A549 (cell line): Measurements from ENCODE around the gene CXXC1. TPM values are rescaled to one million over a fixed set of nuclear protein-coding genes. Genes with fewer than 3 reads are reported as not detected.

Experiments
- ATAC-seq, 2 experiments: fragments of 200-7000 bp in 1 of 2; fragments of >200 bp in 1 of 2; cut with Nextera tagmentation in 1 of 2; cut with Tn5 transposase in 1 of 2; 3 replicates each; pipeline versions ENCODE4 v1.8.0 to v1.9.1; 2018 to 2020; ENCODE audit warnings: mild to moderate bottlenecking in 1 of 2, moderate library complexity in 1 of 2
- CTCF ChIA-PET: fragments of 300-600 bp; sonication (Branson Sonifier 250); formaldehyde crosslinking; extraction: SDS; loops from one replicate; lab custom pipeline; 2021; ENCODE audit warnings: antibody characterized with exemption, inconsistent platforms; lab: Yijun Ruan, JAX
- POLR2A ChIA-PET: fragments of 350-600 bp; formaldehyde crosslinking; extraction: SDS; loops from one replicate; lab custom pipeline; 2021; ENCODE audit warnings: antibody characterized with exemption, inconsistent platforms; lab: Yijun Ruan, JAX
- DNase-seq, 2 experiments: peaks; one replicate each; pipeline versions ENCODE4 v3.0.0 to v3.0.0-alpha.2; 2011 to 2016; ENCODE audit warnings: low read depth in 1 of 2, low spot score in 1 of 2
- FAIRE-seq: peaks from 2 replicates; lab custom pipeline; 2011; peaks lifted over from hg19 to GRCh38; lab: Jason Lieb, UNC
- H3K27ac ChIP-seq, 2 experiments: fragments of >200 bp; sonication (Bioruptor Twin); formaldehyde crosslinking; 3 replicates each; pipeline ENCODE4 v1.5.1; 2016 to 2017
- H3K4me1 ChIP-seq: fragments of >200 bp; sonication (Bioruptor Twin); formaldehyde crosslinking; 3 replicates; pipeline ENCODE4 v1.6.1; 2016
- H3K4me2 ChIP-seq: fragments of >200 bp; sonication (Bioruptor Twin); formaldehyde crosslinking; 3 replicates; pipeline ENCODE4 v1.6.1; 2016
- H3K4me3 ChIP-seq: fragments of >200 bp; sonication (Bioruptor Twin); formaldehyde crosslinking; 3 replicates; pipeline ENCODE4 v1.5.1; 2016
- H3K9me3 ChIP-seq: fragments of >200 bp; sonication (Bioruptor Twin); formaldehyde crosslinking; 3 replicates; pipeline ENCODE4 v1.6.1; 2016
- BHLHE40 ChIP-seq: IDR thresholded peaks from 2 replicates; pipeline ENCODE4 v1.6.1; 2012; ENCODE audit warnings: low read depth, low read length, inconsistent platforms
- GATA3 ChIP-seq: IDR thresholded peaks from 2 replicates; pipeline ENCODE4 v1.6.1; 2012; ENCODE audit warnings: borderline replicate concordance
- HEYL ChIP-seq: fragments of 250-450 bp; sonication (Bioruptor Pico); IDR thresholded peaks from 2 replicates; pipeline ENCODE4 v1.8.0; 2021; ENCODE audit warnings: mild to moderate bottlenecking, moderate library complexity
- JUN ChIP-seq, 2 experiments: fragments of >200 bp; sonication (Bioruptor Twin); formaldehyde crosslinking; IDR thresholded peaks; 2 replicates in 1 of 2; 3 replicates in 1 of 2; pipeline ENCODE4 v1.6.1; 2016 to 2017
- KDM5A ChIP-seq: fragments of 200-600 bp; sonication (generic); IDR thresholded peaks from 2 replicates; pipeline ENCODE4 v1.6.1; 2016; ENCODE audit warnings: antibody characterized with exemption, mild to moderate bottlenecking
- MAZ ChIP-seq: fragments of 150-350 bp; IDR thresholded peaks from 2 replicates; pipeline ENCODE4 v1.6.1; 2014; ENCODE audit warnings: antibody characterized with exemption, low read depth, low read length, borderline replicate concordance
- MYC ChIP-seq: IDR thresholded peaks from 2 replicates; pipeline ENCODE4 v1.6.1; 2012; ENCODE audit warnings: mild to moderate bottlenecking, inconsistent platforms, low read length, improper control_type of control experiment, borderline replicate concordance
- PHF8 ChIP-seq: fragments of 200-600 bp; sonication (generic); IDR thresholded peaks from 2 replicates; pipeline ENCODE4 v1.6.1; 2016; ENCODE audit warnings: low read depth, mild to moderate bottlenecking, antibody characterized with exemption, moderate library complexity, borderline replicate concordance
- POLR2A ChIP-seq: IDR thresholded peaks from 2 replicates; pipeline ENCODE4 v1.6.1; 2012; ENCODE audit warnings: mild to moderate bottlenecking, low read length
- RARB ChIP-seq: fragments of 250-450 bp; sonication (Bioruptor Pico); IDR thresholded peaks from 2 replicates; pipeline ENCODE4 v1.8.0; 2021; ENCODE audit warnings: mild to moderate bottlenecking, moderate library complexity
- SREBF2 ChIP-seq: fragments of 450-650 bp; IDR thresholded peaks from 2 replicates; pipeline ENCODE4 v1.6.1; 2014; ENCODE audit warnings: mild to moderate bottlenecking, moderate library complexity
- ZNF302 ChIP-seq: fragments of 250-450 bp; sonication (Bioruptor Pico); IDR thresholded peaks from 2 replicates; pipeline ENCODE4 v1.9.0; 2021; ENCODE audit warnings: inconsistent platforms, mild to moderate bottlenecking, moderate library complexity
- WGBS: methylation state at CpG from one replicate; pipeline ENCODE4 v1.1.6; 2017; ENCODE audit errors: missing lambda C conversion rate; 5-methylcytosine and 5-hydroxymethylcytosine counted together
- polyA plus RNA-seq, 4 experiments: library from polyadenylated mRNA; depleted of rRNA in 3 of 4; stranded (reverse); fragments of >200 nt; fragmentation: RNase III in 1 of 4; extraction: RNeasy Plus Mini Kit Qiagen cat#74134 plus additional on column Dnase treatment in 1 of 4; gene quantifications; 2 replicates in 3 of 4; 3 replicates in 1 of 4; pipeline ENCODE4 v1.2.3, GENCODE V29; 2011 to 2017
- TF ChIP-seq, protein P1 (sequence below): fragments of 200-600 bp; sonication (generic); IDR thresholded peaks from 2 replicates; pipeline ENCODE4 v1.6.1; 2016; ENCODE audit warnings: antibody characterized with exemption, mild to moderate bottlenecking, moderate library complexity
- TF ChIP-seq, protein P2 (sequence below): IDR thresholded peaks from 2 replicates; pipeline ENCODE4 v1.6.1; 2012; ENCODE audit warnings: low read depth, borderline replicate concordance
- TF ChIP-seq, protein P3 (sequence below): fragments of 450-650 bp; IDR thresholded peaks from 2 replicates; pipeline ENCODE4 v1.6.1; 2014; ENCODE audit warnings: antibody characterized with exemption
- TF ChIP-seq, protein P4 (sequence below): IDR thresholded peaks from 2 replicates; pipeline ENCODE4 v1.6.1; 2012
- TF ChIP-seq, protein P5 (sequence below): fragments of >200 bp; sonication (Bioruptor Twin); formaldehyde crosslinking; IDR thresholded peaks from 3 replicates; pipeline ENCODE4 v1.5.1; 2016
- TF ChIP-seq, protein P6 (sequence below): fragments of >200 bp; sonication (Bioruptor Twin); formaldehyde crosslinking; IDR thresholded peaks from 3 replicates; pipeline ENCODE4 v1.6.1; 2016

Gene CXXC1
- polyA plus RNA-seq, 2 of the 4 experiments (the other 2 are of a cell fraction) = 21.2 to 54.3 TPM

DNA sequence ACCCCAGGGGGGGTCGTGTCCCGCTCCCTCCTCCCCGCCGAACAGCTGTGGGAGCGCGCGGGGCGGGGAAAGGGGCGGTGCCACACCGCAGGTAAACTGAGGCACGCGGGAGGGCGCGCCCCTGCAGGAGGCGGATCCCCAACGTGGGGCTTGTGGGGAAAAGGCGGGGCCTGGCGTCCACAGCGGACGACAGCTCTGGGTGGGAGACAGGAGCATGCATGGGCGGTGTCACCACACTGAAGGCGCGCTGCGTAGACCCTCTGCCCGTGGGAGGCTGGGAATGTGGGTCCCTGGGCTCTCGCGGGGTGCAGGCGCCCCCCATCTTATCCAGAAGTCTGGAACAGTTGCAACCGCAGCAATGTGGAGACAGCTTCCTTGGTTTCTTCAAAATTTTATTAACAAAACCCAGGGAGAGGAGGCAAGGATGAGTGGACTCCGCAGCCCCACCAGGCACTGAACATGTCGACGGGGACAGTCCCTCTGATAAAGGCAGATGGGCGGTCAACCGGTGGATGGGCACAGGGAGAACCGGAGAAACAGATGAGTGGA, 5.4 kb downstream of the CXXC1 start:
- WGBS = 31% methylated on average over 19 of the region's 35 CpGs
- peak overlapping the region; percentile 87 for H3K4me3 ChIP-seq
- TF ChIP-seq GATA3 (no peak), JUN (IDR thresholded peaks at IDR 0.05) (no peak), PHF8 (no peak), SREBF2 (no peak), HEYL (no peak), RARB (no peak)
- TF ChIP-seq, protein P1, sequence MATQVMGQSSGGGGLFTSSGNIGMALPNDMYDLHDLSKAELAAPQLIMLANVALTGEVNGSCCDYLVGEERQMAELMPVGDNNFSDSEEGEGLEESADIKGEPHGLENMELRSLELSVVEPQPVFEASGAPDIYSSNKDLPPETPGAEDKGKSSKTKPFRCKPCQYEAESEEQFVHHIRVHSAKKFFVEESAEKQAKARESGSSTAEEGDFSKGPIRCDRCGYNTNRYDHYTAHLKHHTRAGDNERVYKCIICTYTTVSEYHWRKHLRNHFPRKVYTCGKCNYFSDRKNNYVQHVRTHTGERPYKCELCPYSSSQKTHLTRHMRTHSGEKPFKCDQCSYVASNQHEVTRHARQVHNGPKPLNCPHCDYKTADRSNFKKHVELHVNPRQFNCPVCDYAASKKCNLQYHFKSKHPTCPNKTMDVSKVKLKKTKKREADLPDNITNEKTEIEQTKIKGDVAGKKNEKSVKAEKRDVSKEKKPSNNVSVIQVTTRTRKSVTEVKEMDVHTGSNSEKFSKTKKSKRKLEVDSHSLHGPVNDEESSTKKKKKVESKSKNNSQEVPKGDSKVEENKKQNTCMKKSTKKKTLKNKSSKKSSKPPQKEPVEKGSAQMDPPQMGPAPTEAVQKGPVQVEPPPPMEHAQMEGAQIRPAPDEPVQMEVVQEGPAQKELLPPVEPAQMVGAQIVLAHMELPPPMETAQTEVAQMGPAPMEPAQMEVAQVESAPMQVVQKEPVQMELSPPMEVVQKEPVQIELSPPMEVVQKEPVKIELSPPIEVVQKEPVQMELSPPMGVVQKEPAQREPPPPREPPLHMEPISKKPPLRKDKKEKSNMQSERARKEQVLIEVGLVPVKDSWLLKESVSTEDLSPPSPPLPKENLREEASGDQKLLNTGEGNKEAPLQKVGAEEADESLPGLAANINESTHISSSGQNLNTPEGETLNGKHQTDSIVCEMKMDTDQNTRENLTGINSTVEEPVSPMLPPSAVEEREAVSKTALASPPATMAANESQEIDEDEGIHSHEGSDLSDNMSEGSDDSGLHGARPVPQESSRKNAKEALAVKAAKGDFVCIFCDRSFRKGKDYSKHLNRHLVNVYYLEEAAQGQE = no peak
- TF ChIP-seq, protein P2, sequence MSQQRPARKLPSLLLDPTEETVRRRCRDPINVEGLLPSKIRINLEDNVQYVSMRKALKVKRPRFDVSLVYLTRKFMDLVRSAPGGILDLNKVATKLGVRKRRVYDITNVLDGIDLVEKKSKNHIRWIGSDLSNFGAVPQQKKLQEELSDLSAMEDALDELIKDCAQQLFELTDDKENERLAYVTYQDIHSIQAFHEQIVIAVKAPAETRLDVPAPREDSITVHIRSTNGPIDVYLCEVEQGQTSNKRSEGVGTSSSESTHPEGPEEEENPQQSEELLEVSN = no peak
- FAIRE-seq (no peak), ATAC-seq (no peak), DNase-seq (no peak)
- peak overlapping the region; percentile 98 for H3K4me2 ChIP-seq
- no peaks in the 10 kb centered on the region for H3K9me3 ChIP-seq
- H3K4me1 ChIP-seq = peaks cover 31% of the 10 kb centered on the region
- ChIA-PET POLR2A (interaction anchor here (0.5 to 1.5 kb wide), 9 partner anchors 11 to 93 kb away, joined by 3 to 14 read pairs (median 5); partner anchors contain the start of genes CFAP53 and SKA1), CTCF (interaction anchor here (0.7 to 1.4 kb wide), 6 partner anchors 11 to 75 kb away, joined by 3 to 5 read pairs (median 4); no protein-coding TSS in a partner anchor)
- peak overlapping the region; percentile 92 to 95 for H3K27ac ChIP-seq

DNA sequence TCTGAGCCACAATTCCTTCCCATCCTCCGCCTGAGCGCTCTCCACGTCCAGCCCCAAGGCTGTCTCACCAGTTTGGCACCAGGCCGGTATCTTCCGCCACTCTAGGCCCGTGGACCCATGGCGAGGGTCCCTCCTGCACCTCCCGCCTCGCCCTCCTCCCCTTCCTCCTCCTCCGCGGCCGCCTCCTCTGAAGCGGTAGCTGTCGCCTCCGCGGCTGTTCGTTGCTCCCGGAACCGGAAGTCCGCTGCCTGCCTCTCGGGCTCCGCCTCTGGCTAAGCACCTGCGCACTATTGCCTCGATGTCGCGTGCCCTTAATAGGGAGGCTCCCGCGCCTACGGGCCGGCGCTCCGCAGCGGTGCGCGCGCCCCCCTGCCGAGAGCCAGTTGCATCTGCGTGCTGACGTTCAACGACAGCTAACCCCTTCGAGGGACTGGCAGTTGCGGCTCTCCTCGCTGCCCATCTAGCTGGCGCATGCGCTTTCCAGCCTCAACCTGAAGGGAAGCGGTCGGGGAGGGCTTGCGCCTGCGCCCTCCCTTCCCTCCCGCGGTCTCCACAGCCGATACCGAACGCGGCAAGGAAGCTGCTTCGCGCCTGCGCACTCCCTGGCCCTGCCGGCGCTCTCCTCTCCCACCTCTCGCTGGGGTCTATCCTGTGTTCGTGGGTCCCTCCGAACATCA, 6.1 kb downstream of the CXXC1 start, which contains the start of gene MBD1:
Gene MBD1 (minus strand): TSS at position 229 of the 677 bp plus-strand sequence. CDS start 1,531 bp downstream, outside the sequence.
- no peaks in the 10 kb centered on the region for H3K9me3 ChIP-seq
- TF ChIP-seq, protein P3, sequence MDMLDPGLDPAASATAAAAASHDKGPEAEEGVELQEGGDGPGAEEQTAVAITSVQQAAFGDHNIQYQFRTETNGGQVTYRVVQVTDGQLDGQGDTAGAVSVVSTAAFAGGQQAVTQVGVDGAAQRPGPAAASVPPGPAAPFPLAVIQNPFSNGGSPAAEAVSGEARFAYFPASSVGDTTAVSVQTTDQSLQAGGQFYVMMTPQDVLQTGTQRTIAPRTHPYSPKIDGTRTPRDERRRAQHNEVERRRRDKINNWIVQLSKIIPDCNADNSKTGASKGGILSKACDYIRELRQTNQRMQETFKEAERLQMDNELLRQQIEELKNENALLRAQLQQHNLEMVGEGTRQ = peak; percentile 28; the same call in 1 of the 2 replicates
- TF ChIP-seq, protein P4, sequence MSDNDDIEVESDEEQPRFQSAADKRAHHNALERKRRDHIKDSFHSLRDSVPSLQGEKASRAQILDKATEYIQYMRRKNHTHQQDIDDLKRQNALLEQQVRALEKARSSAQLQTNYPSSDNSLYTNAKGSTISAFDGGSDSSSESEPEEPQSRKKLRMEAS = peak; percentile 78
- TF ChIP-seq PHF8 = peak; percentile 61; the same call in 1 of the 2 replicates
- TF ChIP-seq MYC = 0 out of 2 replicates have a peak, but pooled peaks have one; percentile 38
- TF ChIP-seq MAZ = no peak
- TF ChIP-seq, protein P5, sequence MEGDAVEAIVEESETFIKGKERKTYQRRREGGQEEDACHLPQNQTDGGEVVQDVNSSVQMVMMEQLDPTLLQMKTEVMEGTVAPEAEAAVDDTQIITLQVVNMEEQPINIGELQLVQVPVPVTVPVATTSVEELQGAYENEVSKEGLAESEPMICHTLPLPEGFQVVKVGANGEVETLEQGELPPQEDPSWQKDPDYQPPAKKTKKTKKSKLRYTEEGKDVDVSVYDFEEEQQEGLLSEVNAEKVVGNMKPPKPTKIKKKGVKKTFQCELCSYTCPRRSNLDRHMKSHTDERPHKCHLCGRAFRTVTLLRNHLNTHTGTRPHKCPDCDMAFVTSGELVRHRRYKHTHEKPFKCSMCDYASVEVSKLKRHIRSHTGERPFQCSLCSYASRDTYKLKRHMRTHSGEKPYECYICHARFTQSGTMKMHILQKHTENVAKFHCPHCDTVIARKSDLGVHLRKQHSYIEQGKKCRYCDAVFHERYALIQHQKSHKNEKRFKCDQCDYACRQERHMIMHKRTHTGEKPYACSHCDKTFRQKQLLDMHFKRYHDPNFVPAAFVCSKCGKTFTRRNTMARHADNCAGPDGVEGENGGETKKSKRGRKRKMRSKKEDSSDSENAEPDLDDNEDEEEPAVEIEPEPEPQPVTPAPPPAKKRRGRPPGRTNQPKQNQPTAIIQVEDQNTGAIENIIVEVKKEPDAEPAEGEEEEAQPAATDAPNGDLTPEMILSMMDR = no peak
- TF ChIP-seq, protein P6, sequence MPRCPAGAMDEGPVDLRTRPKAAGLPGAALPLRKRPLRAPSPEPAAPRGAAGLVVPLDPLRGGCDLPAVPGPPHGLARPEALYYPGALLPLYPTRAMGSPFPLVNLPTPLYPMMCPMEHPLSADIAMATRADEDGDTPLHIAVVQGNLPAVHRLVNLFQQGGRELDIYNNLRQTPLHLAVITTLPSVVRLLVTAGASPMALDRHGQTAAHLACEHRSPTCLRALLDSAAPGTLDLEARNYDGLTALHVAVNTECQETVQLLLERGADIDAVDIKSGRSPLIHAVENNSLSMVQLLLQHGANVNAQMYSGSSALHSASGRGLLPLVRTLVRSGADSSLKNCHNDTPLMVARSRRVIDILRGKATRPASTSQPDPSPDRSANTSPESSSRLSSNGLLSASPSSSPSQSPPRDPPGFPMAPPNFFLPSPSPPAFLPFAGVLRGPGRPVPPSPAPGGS = 0 out of 3 replicates have a peak, but pooled peaks have one; percentile 21
- TF ChIP-seq GATA3 = no peak
- TF ChIP-seq BHLHE40 = peak; percentile 71
- TF ChIP-seq POLR2A = peak; percentile 87
- peak; percentile 43 to 52; a peak in 3 of 5 replicates for TF ChIP-seq JUN (IDR thresholded peaks at IDR 0.05)
- no peak for TF ChIP-seq KDM5A
- no peak for TF ChIP-seq ZNF302 (CRISPR knock-in tag)
- TF ChIP-seq, protein P2 = 0 out of 2 replicates have a peak, but pooled peaks have one; percentile 49
- TF ChIP-seq, all 56 proteins: peak for 9
- Histone ChIP-seq H3K27ac (peak within 1 kb of the TSS; percentile 92 to 95), H3K4me2 (peak within 1 kb of the TSS; percentile 98), H3K4me1 (peaks cover 30% of the 10 kb centered on the region), H3K4me3 (peak within 1 kb of the TSS; percentile 87)
- 0% methylated on average over 14 of the region's 63 CpGs for WGBS
- POLR2A ChIA-PET = interaction anchor here (0.5 to 1.5 kb wide), 9 partner anchors 10 to 93 kb away, joined by 3 to 14 read pairs (median 5); partner anchors contain the start of genes CFAP53 and SKA1
- DNase-seq (peak; percentile 84 to 96), FAIRE-seq (no peak), ATAC-seq (peak; percentile 93 to 96)
- CTCF ChIA-PET = interaction anchor here (0.7 to 1.4 kb wide), 6 partner anchors 10 to 76 kb away, joined by 3 to 5 read pairs (median 4); no protein-coding TSS in a partner anchor
